ENCODE measurements around the gene MRAP2. TPM values are rescaled to one million over a fixed set of nuclear protein-coding genes. Genes with fewer than 3 reads are reported as not detected.

The MRAP2 gene
- polyA plus RNA-seq, 1 experiment: 0.16 TPM

- TF ChIP-seq CTCF (IDR thresholded peaks at IDR 0.05; ENCODE audit: insufficient read depth, low read depth, low read length): no peak
- no peak for DNase-seq (ENCODE audit: low read depth)
- Histone ChIP-seq H3K27me3 (ENCODE audit: control insufficient read depth, insufficient read depth, low read length) (no peaks in the 10 kb centered on the region), H3K4me3 (ENCODE audit: low read depth, low read length) (no peak overlapping the region), H3K36me3 (ENCODE audit: control insufficient read depth, insufficient read depth, low read length) (no peaks in the 10 kb centered on the region)
- CTCF ChIA-PET: no interaction called here
- POLR2A ChIA-PET: no interaction called here
Observed at GRCh38 chr6:84135291-84135690, 101.7 kb downstream of the MRAP2 start.

- Histone ChIP-seq H3K36me3 (ENCODE audit: control insufficient read depth, insufficient read depth, low read length) (no peaks in the 10 kb centered on the region), H3K4me3 (ENCODE audit: low read depth, low read length) (no peak overlapping the region), H3K27me3 (ENCODE audit: control insufficient read depth, insufficient read depth, low read length) (no peaks in the 10 kb centered on the region)
- ChIA-PET CTCF (no interaction called here), POLR2A (no interaction called here)
- no peak for TF ChIP-seq CTCF (IDR thresholded peaks at IDR 0.05; ENCODE audit: insufficient read depth, low read depth, low read length)
- DNase-seq (ENCODE audit: low read depth): no peak
Observed at GRCh38 chr6:84136364-84137050, 102.9 kb downstream of the MRAP2 start.

GRCh38 chr6:84137051-84137375, 103.4 kb downstream of the MRAP2 start:
- Histone ChIP-seq H3K36me3 (ENCODE audit: control insufficient read depth, insufficient read depth, low read length) (no peaks in the 10 kb centered on the region), H3K27me3 (ENCODE audit: control insufficient read depth, insufficient read depth, low read length) (no peaks in the 10 kb centered on the region), H3K4me3 (ENCODE audit: low read depth, low read length) (no peak overlapping the region)
- CTCF ChIA-PET: no interaction called here
- no peak for DNase-seq (ENCODE audit: low read depth)
- POLR2A ChIA-PET: no interaction called here
- no peak for TF ChIP-seq CTCF (IDR thresholded peaks at IDR 0.05; ENCODE audit: insufficient read depth, low read depth, low read length)

- H3K27me3 ChIP-seq (ENCODE audit: control insufficient read depth, insufficient read depth, low read length): no peaks in the 10 kb centered on the region
- no peak for DNase-seq (ENCODE audit: low read depth)
- no peak overlapping the region for H3K4me3 ChIP-seq (ENCODE audit: low read depth, low read length)
- TF ChIP-seq CTCF (IDR thresholded peaks at IDR 0.05; ENCODE audit: insufficient read depth, low read depth, low read length): no peak
- POLR2A ChIA-PET: no interaction called here
- CTCF ChIA-PET: no interaction called here
- no peaks in the 10 kb centered on the region for H3K36me3 ChIP-seq (ENCODE audit: control insufficient read depth, insufficient read depth, low read length)
Observed at GRCh38 chr6:84137989-84138575, 104.5 kb downstream of the MRAP2 start.

- no peaks in the 10 kb centered on the region for H3K27me3 ChIP-seq (ENCODE audit: control insufficient read depth, insufficient read depth, low read length)
- H3K4me3 ChIP-seq (ENCODE audit: low read depth, low read length): no peak overlapping the region
- no peak for DNase-seq (ENCODE audit: low read depth)
- no peaks in the 10 kb centered on the region for H3K36me3 ChIP-seq (ENCODE audit: control insufficient read depth, insufficient read depth, low read length)
- CTCF ChIA-PET: interaction anchor here (0.6 kb wide), 1 partner anchor 12 kb away, joined by 3 read pairs; no protein-coding TSS in a partner anchor
- POLR2A ChIA-PET: no interaction called here
- no peak for TF ChIP-seq CTCF (IDR thresholded peaks at IDR 0.05; ENCODE audit: insufficient read depth, low read depth, low read length)
Observed at GRCh38 chr6:84139311-84139710, 105.7 kb downstream of the MRAP2 start.

Other genes with a start within 250 kb of the MRAP2 start
- gene RIPPLY2, start 180.4 kb upstream of the MRAP2 start, polyA plus RNA-seq (2011; rRNA removed): not detected in 2 replicates
- 2.7 and 7.5 TPM in 2 replicates for gene CYB5R4, start 174.1 kb upstream of the MRAP2 start, polyA plus RNA-seq (2011; rRNA removed)
- 0.75 and 2.2 TPM in 2 replicates for gene CEP162, start 193.9 kb downstream of the MRAP2 start, polyA plus RNA-seq (2011; rRNA removed)